Natural killer cell treated with Interleukin-12 subunit alpha and Interleukin-12 subunit beta and Interleukin-15 and Interleukin-18, amount 100 ng/mL, for 72 hours (primary cell): ENCODE results near the gene NSUN2. TPM values are rescaled to one million over a fixed set of nuclear protein-coding genes. Genes with fewer than 3 reads are reported as not detected.

Source experiments
- ATAC-seq, 2 donors: fragments of 150-1000 bp; cut with Tn5 transposase in 1 of 2; sonication (Bioruptor Pico), chemical (Tn5 transposase) in 1 of 2; 2 replicates each; pipeline ENCODE4 v1.10.0; 2021
- DNase-seq: peaks from one replicate; pipeline ENCODE4 v3.0.0; 2022; ENCODE audit warnings: low spot score
- H3K27ac Mint-ChIP-seq, 2 donors: 1 replicate in 1 of 2; 2 replicates in 1 of 2; pipeline ENCODE4 v1.8.0; 2022; ENCODE audit warnings: mixed read lengths in 2 of 2, mild to moderate bottlenecking in 1 of 2, moderate library complexity in 1 of 2
- H3K27me3 Mint-ChIP-seq, 2 donors: 1 replicate in 1 of 2; 2 replicates in 1 of 2; pipeline ENCODE4 v1.8.0; 2022; ENCODE audit warnings: mixed read lengths in 2 of 2
- H3K36me3 Mint-ChIP-seq: one replicate; pipeline ENCODE4 v1.8.0; 2022; ENCODE audit warnings: mixed read lengths
- H3K4me1 Mint-ChIP-seq, 2 donors: 1 replicate in 1 of 2; 2 replicates in 1 of 2; pipeline ENCODE4 v1.8.0; 2022; ENCODE audit warnings: low read depth in 2 of 2, mixed read lengths in 2 of 2, mild to moderate bottlenecking in 1 of 2
- H3K4me3 Mint-ChIP-seq: one replicate; pipeline ENCODE4 v1.8.0; 2022; ENCODE audit warnings: mixed read lengths
- H3K9me3 Mint-ChIP-seq: 2 replicates; pipeline ENCODE4 v1.8.0; 2022; ENCODE audit warnings: mixed read lengths
- total RNA-seq, 2 donors: library from RNA; stranded (reverse); gene quantifications; one replicate each; pipeline ENCODE4 v1.2.3, GENCODE V29; 2022

NSUN2 gene
- total RNA-seq, 2 donors from 2014 or later, result 111 to 164 TPM

DNA sequence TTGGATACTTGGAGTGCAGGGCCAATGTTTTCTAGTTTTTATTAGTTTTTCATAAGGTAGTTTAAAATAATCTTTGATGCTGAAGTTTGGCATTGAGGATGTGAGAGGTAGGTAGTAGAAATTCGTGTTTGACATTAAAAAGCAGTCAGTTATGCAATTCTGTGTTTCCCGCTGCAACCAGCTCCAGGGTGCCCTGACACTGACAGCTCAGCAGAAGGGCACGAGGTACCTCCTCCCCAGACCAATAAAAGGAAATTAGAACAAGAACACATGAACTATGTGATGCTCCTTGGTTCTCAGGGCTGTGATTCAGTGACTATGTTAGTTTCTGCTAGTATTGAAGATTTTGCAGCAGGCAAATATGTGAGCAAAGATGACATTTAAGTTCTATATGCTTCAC lies 40.2 kb downstream of the NSUN2 start:
- Mint-ChIP-seq H3K4me3 (no peak overlapping the region), H3K4me1 (no peaks in the 10 kb centered on the region), H3K27me3 (peaks cover 0 to 5% of the 10 kb centered on the region in 2 donors), H3K27ac (no peak overlapping the region), H3K36me3 (peaks cover 11% of the 10 kb centered on the region), H3K9me3 (no peaks in the 10 kb centered on the region)
- DNase-seq (no peak), ATAC-seq (no peak)

DNA sequence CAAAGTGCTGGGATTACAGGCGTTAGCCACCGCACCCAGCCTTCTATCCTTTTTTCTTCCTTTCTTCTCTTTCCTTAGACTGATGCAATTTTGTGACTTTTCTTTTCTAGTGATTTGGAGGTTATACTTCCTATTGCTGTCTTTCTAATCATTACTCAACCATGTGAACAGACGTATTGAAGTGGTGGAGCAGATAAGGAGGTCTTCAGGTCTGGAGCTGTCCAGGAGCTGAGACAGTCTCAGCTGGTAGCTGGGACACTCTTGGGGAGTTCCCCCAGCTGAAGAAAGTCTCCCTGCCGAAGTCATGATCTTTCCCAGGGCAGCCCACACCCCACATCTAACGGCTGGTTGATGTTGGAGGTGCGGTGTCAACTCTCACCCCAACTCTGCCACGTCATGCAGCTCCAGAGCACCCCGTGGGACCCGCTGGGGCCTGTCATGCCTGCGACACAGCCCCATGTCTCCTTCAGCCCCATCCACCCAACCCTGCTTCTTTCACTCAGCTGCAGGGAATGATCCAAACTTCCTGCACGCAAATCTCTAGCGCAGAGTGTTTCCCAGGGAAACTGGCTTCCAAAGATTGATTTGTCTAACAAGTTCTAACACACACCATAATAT lies 41.1 kb downstream of the NSUN2 start:
- peaks cover 3% of the 10 kb centered on the region for H3K36me3 Mint-ChIP-seq
- H3K27me3 Mint-ChIP-seq, result peaks cover 2 to 5% of the 10 kb centered on the region in 2 donors
- no peaks in the 10 kb centered on the region for H3K4me1 Mint-ChIP-seq
- no peak overlapping the region for H3K27ac Mint-ChIP-seq
- ATAC-seq, result peak in 1 of 2 donors; percentile 32
- DNase-seq, result no peak
- H3K9me3 Mint-ChIP-seq, result no peaks in the 10 kb centered on the region
- H3K4me3 Mint-ChIP-seq, result no peak overlapping the region

DNA sequence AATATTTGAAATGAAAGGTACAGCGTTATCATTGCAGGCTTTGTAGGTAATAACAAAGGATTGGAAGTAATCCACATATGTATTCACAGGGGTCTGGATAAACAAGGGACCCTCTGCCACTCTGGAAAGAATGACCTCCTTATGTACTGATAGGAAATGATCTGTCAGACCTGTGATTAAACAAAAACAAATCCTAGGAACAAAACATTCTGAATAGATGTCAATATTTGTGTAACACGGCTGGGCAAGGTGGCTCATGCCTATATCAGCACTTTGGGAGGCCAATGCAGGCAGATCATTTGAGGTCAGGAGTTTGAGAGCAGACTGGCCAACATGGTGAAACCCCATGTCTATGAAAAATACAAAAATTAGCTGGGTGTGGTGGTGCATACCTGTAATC lies 42.3 kb downstream of the NSUN2 start:
- no peaks in the 10 kb centered on the region for H3K4me1 Mint-ChIP-seq
- H3K27ac Mint-ChIP-seq, result no peak overlapping the region
- H3K9me3 Mint-ChIP-seq, result no peaks in the 10 kb centered on the region
- no peak for DNase-seq
- H3K4me3 Mint-ChIP-seq, result no peak overlapping the region
- peaks cover 5 to 7% of the 10 kb centered on the region in 2 donors for H3K27me3 Mint-ChIP-seq
- H3K36me3 Mint-ChIP-seq, result no peaks in the 10 kb centered on the region
- ATAC-seq, result no peak

DNA sequence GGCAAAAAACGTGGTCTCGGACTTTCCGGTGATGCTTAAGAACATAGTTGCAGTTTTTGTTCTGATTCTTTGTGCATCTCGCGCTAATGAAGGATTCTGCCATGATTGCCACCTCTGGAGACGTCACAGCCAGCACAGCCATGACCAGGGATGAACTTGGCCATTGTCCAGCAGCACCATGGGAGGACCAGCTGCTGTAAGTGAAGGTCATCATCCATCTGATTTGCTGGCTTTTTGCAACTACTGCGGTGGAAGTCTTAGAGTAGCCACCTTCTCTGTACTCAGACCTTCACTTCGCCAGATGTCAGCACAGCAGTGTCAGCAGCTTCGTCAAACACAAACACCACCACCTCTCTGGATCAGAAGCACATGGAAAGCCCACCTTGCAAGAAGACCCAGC lies 45.7 kb downstream of the NSUN2 start:
- Mint-ChIP-seq H3K27me3 (peaks cover 20 to 21% of the 10 kb centered on the region in 2 donors), H3K4me3 (no peak overlapping the region), H3K36me3 (no peaks in the 10 kb centered on the region), H3K4me1 (peaks cover 0 to 3% of the 10 kb centered on the region in 2 donors), H3K27ac (no peak overlapping the region), H3K9me3 (no peaks in the 10 kb centered on the region)
- no peak for ATAC-seq
- DNase-seq, result no peak

DNA sequence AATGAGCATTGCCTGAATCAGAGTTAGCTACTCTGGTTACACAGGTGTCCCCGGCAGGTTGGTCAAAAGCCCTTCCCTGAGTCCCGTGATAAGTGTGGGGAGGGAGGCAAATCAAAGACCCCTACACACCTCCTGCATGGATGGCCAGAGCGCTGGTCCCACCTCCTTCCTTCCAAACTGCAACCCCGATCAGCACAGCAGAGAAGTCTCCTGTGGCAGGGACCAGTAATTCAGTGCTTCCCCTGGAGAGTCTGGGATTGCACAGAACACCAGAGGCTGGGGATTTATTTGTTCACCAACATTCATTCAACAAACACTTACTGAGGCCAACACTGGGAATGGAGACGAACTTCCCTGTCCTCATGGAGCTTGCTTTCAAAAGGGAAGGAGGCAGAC lies 46.2 kb downstream of the NSUN2 start:
- DNase-seq (no peak), ATAC-seq (no peak)
- no peak overlapping the region for H3K27ac Mint-ChIP-seq
- H3K4me1 Mint-ChIP-seq, result peaks cover 0 to 3% of the 10 kb centered on the region in 2 donors
- H3K4me3 Mint-ChIP-seq, result no peak overlapping the region
- no peaks in the 10 kb centered on the region for H3K9me3 Mint-ChIP-seq
- no peaks in the 10 kb centered on the region for H3K36me3 Mint-ChIP-seq
- H3K27me3 Mint-ChIP-seq, result peaks cover 23 to 26% of the 10 kb centered on the region in 2 donors

DNA sequence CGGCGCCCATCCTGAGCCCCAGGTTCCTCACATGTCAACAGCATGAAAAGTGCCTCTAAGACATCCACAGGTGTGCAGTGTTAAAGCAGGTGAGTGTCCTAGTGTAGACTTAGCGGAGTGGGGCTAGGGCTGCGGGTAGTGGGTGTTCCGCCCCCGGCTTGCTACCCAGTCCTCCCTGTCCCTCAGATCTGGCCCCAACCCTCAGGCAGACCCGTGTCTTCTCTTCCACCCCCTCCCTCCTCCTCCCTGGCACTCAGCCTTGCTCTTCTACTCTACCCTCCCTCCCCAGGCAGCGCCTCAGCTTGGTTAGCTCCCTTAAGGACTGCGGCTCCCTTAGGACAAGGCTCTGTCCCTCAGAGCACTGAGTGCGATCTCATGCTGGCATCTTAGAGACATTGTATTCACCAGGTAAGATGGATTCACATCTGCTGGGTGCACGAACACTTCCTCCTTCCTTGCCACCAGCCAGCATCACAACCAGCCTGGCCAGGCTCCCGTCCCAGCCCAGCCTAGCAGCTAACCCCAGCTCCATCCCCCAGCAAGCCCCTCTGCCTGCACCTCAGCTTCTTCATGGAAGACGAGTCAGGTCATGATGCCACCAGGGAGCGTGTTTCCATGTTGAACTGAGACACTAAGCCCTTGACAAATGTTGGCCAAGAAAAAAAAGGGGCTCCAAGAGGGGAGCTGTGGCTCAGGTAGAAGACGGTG lies 46.8 kb downstream of the NSUN2 start:
- Mint-ChIP-seq H3K9me3 (no peaks in the 10 kb centered on the region), H3K27me3 (peaks cover 24 to 32% of the 10 kb centered on the region in 2 donors), H3K4me1 (peaks cover 0 to 3% of the 10 kb centered on the region in 2 donors), H3K36me3 (no peaks in the 10 kb centered on the region), H3K27ac (no peak overlapping the region), H3K4me3 (no peak overlapping the region)
- ATAC-seq (peak in 1 of 2 donors; percentile 25), DNase-seq (no peak)

DNA sequence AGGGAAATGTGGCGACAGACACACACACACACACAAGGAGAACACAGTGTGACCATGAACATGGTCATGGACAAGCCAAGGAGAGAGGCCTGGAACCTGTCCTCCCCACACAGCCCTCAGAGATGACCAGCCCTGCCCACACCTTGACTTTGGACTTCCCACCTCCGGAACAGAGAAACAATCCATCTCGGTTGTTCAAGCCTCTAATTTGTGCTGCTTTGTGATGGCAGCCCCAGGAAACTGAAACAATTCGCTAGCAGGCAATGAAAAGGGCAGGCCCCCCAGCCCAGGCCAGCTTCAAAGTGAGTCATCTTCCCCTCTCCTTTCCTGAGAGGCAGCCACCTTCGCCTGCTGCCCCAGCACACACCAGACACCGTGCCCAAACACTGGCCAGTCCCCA lies 47.7 kb downstream of the NSUN2 start:
- DNase-seq (no peak), ATAC-seq (no peak)
- Mint-ChIP-seq H3K27me3 (peaks cover 32 to 39% of the 10 kb centered on the region in 2 donors), H3K4me3 (no peak overlapping the region), H3K36me3 (no peaks in the 10 kb centered on the region), H3K27ac (no peak overlapping the region), H3K9me3 (no peaks in the 10 kb centered on the region), H3K4me1 (peaks cover 0 to 3% of the 10 kb centered on the region in 2 donors)

DNA sequence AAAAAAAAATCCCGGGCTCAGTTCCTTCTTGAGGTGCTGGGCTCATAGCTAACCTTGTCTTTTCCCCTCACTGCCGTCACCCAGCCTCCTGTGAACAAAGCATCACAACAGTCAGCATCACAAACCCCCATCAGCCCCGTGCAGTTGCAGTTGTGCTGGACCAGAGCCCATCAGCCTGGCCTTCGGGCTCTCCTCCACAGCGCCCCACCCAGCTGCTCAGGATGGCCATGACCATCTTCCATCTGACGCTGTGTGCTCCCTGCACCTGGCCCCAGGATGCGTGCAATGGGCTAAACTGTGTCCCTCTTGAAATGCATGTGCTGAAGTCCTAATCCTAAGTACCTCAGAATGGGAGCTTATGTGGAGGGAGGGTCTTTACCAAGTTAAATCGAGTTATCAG lies 48.1 kb downstream of the NSUN2 start:
- no peak overlapping the region for H3K27ac Mint-ChIP-seq
- ATAC-seq, result no peak
- no peak overlapping the region for H3K4me3 Mint-ChIP-seq
- peaks cover 36 to 39% of the 10 kb centered on the region in 2 donors for H3K27me3 Mint-ChIP-seq
- H3K4me1 Mint-ChIP-seq, result peaks cover 0 to 3% of the 10 kb centered on the region in 2 donors
- DNase-seq, result no peak
- H3K9me3 Mint-ChIP-seq, result no peaks in the 10 kb centered on the region
- H3K36me3 Mint-ChIP-seq, result no peaks in the 10 kb centered on the region

DNA sequence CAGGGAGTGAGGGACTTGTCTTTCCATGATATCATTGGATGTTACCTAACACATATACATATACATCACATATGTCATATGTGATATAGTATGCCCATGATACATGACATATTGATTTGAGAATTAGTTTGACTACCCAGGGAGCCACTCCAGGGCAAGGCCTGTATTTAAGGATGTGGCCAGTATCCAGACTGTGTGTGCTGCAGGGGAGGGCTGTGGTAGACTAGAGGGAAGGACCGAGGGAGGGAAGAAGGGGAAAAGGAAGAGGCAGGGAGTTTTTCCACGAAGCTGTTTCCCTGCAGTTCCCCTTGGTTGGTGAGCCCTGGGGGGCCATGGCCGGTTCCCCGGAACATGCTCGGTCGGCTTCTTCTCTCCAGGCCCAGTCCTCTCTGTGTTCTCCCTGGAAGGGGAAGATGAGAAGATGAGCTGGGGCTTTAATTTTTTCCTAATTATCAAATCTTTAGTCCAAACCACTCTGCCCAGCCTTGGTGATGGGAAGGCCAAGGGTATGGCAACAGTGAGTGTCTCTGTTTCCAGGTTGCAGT lies 48.7 kb downstream of the NSUN2 start:
- no peaks in the 10 kb centered on the region for H3K9me3 Mint-ChIP-seq
- H3K27ac Mint-ChIP-seq, result no peak overlapping the region
- no peak overlapping the region for H3K4me3 Mint-ChIP-seq
- peaks cover 36 to 39% of the 10 kb centered on the region in 2 donors for H3K27me3 Mint-ChIP-seq
- no peaks in the 10 kb centered on the region for H3K36me3 Mint-ChIP-seq
- peaks cover 0 to 3% of the 10 kb centered on the region in 2 donors for H3K4me1 Mint-ChIP-seq
- no peak for ATAC-seq
- DNase-seq, result no peak

DNA sequence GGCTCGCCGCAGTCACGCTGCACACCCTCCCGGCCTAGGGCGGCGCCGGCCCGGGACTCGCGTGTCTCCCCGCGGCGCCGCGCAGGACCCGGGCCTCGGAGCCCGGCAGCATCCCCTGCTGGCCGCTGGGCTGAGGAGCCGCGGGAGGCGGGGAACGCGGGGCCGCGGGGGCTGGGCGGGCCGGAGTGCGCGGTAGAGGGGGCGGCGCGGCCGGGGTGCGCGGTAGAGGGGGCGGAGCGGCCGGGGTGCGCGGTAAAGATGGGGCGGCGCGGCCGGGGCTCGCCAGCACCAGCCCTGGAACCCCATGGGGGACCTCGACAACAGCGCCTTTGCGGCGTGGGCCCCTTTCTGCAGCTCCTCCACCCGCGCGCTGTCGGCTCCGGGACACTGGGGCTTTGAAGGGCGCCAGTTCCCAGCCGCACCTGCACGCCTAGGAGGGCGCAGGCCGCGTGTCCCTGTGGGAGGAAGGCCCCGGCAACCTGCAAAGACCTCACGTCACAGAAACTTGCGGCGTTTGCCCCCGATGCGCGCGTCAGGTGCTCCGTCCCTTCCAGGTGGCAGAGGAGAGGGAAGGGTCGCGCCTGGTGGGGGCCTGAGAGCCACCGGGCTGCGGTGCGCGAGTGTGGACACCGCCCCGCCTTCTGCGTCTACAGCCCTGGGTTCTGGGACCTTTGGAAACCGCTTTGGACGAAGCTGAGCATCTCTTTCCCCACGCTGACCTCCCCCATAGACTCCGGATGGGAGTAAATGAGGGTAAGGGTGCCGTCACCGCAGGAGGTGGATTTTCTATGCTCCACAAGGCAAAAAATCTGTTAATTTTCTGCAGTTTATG lies 49.6 kb downstream of the NSUN2 start:
- Mint-ChIP-seq H3K27ac (no peak overlapping the region), H3K36me3 (no peaks in the 10 kb centered on the region), H3K4me1 (peaks cover 0 to 3% of the 10 kb centered on the region in 2 donors), H3K27me3 (peaks cover 36 to 39% of the 10 kb centered on the region in 2 donors), H3K9me3 (no peaks in the 10 kb centered on the region), H3K4me3 (no peak overlapping the region)
- ATAC-seq (peak; percentile 44 to 80), DNase-seq (no peak)

DNA sequence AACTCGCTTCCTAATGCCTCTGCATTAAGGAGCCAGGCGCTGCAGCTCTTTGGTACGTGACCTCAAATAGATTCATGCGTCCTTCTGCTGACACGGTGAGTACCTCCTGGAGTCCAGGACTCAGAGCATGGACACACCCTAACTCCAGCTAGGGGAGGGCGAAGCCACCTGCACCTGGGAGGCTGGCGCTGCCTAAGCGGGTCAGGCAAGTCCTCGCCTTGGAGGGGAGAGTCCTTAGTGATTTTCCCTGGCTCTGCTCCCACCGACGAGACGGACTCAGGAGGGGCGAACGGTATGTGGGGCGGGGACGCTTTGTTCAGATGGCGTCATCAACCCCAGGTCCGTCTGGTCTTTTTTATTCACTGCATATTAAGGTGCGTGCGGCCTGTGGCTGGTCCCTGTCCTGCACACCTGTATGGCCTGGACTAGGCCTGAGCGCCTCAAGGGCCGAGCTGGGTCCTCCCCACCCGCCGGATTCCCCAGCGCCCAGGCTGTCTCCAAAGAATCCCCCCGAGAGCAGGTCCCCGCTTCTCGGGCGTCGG lies 50.3 kb downstream of the NSUN2 start:
- peaks cover 36 to 39% of the 10 kb centered on the region in 2 donors for H3K27me3 Mint-ChIP-seq
- H3K4me3 Mint-ChIP-seq, result no peak overlapping the region
- H3K27ac Mint-ChIP-seq, result no peak overlapping the region
- H3K4me1 Mint-ChIP-seq, result peaks cover 0 to 3% of the 10 kb centered on the region in 2 donors
- DNase-seq (no peak), ATAC-seq (peak; percentile 9 to 24)
- no peaks in the 10 kb centered on the region for H3K36me3 Mint-ChIP-seq
- no peaks in the 10 kb centered on the region for H3K9me3 Mint-ChIP-seq

DNA sequence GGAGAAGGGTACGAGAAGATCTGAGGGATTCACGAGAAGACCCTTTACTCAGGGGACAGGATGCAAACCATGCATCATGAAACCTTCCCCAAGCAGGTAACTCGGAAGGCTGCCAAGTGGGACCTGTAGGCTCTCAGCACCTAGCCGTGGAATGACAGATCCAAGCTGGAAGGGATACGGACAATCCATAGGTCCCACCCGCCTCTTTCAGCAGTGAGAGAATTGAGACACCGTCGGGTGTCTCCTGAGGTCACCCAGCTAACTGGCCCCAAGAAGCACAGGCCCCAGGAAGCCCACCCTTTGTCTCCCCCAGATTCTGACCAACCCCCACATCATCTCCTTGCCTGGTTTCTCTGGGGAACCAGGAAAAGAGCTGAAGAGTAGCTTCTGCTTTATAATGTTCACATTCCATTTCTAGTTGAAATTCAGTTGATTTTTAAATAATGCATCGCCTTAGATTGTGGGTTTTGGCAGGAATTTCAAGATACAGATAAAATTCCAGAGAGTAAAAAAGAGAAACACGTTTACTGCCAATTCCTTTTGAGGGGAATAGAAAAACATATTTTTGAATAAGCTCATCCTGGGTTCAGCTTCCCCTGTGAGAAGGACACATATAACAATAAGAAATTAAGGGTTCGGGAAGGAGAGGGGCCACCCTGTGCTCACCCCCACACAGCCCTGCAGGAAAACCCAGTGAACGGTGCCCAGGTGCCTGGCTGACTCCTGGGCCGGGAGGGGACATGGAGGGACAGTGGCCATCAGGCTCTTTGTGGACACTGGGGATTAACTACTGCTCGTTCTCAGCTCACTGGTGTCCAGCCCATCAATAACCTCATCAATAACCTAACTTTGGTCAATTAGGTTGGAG lies 51.1 kb downstream of the NSUN2 start:
- Mint-ChIP-seq H3K4me1 (peaks cover 0 to 3% of the 10 kb centered on the region in 2 donors), H3K9me3 (no peaks in the 10 kb centered on the region), H3K27ac (no peak overlapping the region), H3K27me3 (peaks cover 34 to 39% of the 10 kb centered on the region in 2 donors), H3K4me3 (no peak overlapping the region), H3K36me3 (no peaks in the 10 kb centered on the region)
- no peak for DNase-seq
- no peak for ATAC-seq

DNA sequence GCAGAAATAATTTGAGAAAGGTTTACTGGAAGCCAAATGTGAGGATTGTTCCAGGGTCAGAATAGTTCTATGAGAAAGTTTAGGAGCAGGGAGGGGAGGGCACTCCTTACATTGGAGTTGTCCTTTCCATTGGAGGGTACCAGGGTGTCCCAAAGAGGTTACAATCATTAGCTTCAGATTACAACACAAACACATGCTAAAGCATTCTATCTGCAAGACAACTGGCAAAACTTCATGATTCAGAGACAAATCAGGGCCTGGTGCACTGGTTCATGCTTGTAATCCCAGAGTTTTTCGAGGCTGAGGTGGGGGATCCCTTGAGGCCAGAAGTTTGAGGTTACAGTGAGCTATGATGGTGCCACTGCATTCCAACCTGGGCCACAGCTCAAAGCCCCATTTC lies 51.8 kb downstream of the NSUN2 start:
- Mint-ChIP-seq H3K4me1 (peaks cover 0 to 3% of the 10 kb centered on the region in 2 donors), H3K36me3 (no peaks in the 10 kb centered on the region), H3K9me3 (no peaks in the 10 kb centered on the region), H3K4me3 (no peak overlapping the region), H3K27ac (no peak overlapping the region), H3K27me3 (peaks cover 30 to 39% of the 10 kb centered on the region in 2 donors)
- DNase-seq (no peak), ATAC-seq (no peak)
